Frontal cortex (tissue), 4 donors: ENCODE measurements around the gene GRM5. TPM values are rescaled to one million over a fixed set of nuclear protein-coding genes. Genes with fewer than 3 reads are reported as not detected.
A peak's percentile ranks its signal among the peaks of the same experiment; 100 is the strongest.

Experiments used
- DNase-seq, 2 donors: peaks; one replicate each; pipeline ENCODE4 v3.0.0; 2012; ENCODE audit warnings: low spot score in 2 of 2
- FAIRE-seq: peaks from 2 replicates; lab custom pipeline; 2012; peaks lifted over from hg19 to GRCh38; lab: Jason Lieb, UNC
- total RNA-seq: library from RNA; depleted of rRNA; stranded (reverse); fragments of >200 nt; gene quantifications from one replicate; pipeline ENCODE4 v1.2.3, GENCODE V29; 2014
- donor health status: control.
- donor health status: control.
- donor health status: control.

Gene GRM5
- total RNA-seq, 1 donor from 2014 or later: 149 TPM

- FAIRE-seq: no peak
- no peak for DNase-seq
Measured at GRCh38 chr11:88632163-88632562, 433.6 kb downstream of the GRM5 start.

DNA sequence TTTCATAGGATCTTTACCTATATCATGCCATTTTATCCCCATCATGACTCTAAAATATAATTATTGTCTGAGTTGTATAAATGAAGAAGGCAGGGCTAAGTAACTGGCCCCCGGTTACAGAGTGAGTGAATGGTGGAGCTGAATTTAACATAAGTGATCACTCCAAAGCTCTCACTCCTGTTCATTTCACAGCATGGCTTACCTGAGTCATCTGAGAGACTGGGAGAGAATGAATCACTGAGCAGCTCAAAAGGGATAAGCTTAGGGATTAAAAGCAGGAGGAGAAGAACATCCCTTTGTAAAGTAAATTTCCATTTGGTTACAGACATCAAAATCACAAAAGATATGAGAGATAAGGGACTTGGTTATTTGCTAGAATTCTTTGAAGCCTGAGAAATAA lies 434.3 kb downstream of the GRM5 start:
- no peak for FAIRE-seq
- DNase-seq: no peak

DNA sequence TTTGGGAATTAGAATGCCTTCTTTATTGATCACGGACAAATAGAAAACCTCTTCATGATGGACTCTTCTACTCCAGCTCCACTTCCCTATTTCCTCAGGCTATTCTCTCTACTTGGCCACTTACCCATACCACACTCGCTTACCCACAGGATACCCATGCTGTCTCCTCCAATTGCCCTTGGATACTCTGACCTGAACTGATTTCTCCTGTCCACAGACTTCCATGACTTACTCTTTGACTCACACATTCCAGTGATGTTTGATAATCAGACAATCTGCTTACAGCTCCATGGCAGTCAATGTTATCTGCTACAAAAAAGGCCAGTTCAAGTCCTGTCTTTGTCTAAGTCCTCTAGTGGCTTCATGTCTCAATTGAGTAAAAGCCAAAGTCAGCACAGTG lies 436.3 kb downstream of the GRM5 start:
- FAIRE-seq: no peak

GRCh38 chr11:88626216-88626615 lies 439.6 kb downstream of the GRM5 start:
- DNase-seq (no peak), FAIRE-seq (no peak)

More for the DNA sequence above, 436.3 kb downstream of the GRM5 start:
- DNase-seq: no peak

- DNase-seq (no peak), FAIRE-seq (no peak)
Measured at GRCh38 chr11:88623531-88623930, 442.3 kb downstream of the GRM5 start.

- no peak for DNase-seq
Measured at GRCh38 chr11:88620568-88621130, 445.1 kb downstream of the GRM5 start.

DNA sequence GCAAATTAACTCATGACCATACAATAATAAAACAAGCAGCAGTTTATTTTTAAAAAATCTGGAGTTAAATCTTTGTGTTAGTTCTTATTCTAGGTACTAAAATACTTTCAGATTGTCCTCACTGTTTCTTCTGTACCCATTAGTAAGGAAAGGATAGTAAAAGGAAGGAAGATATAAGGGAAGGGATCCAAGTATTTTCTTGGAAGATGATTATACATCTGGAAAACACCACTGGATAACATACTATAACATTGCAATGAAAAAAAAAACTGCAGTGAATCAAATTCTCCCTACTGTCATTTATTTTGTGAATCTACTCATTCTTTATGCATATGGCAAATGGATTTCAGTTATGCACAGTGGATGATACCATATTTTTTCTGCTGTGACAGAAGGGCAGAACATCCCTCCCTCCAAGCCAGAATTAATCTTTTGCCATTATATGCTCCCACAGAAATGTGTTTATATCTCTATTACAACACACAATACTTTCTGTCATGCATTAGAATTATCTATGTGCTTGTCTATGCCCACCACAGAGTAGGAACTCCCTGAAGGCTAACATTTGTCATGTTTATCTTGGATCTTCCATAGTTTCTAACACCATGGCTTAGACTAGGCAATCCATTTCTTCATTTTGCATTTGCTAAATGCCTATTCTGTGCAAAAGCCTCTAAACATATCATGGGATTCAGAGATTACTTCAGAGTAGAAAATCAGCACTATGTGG lies 446.0 kb downstream of the GRM5 start:
- no peak for FAIRE-seq
- no peak for DNase-seq

More at GRCh38 chr11:88620568-88621130, 445.1 kb downstream of the GRM5 start:
- no peak for FAIRE-seq

GRCh38 chr11:88619071-88619425 lies 446.7 kb downstream of the GRM5 start:
- FAIRE-seq: no peak
- DNase-seq: no peak

DNA sequence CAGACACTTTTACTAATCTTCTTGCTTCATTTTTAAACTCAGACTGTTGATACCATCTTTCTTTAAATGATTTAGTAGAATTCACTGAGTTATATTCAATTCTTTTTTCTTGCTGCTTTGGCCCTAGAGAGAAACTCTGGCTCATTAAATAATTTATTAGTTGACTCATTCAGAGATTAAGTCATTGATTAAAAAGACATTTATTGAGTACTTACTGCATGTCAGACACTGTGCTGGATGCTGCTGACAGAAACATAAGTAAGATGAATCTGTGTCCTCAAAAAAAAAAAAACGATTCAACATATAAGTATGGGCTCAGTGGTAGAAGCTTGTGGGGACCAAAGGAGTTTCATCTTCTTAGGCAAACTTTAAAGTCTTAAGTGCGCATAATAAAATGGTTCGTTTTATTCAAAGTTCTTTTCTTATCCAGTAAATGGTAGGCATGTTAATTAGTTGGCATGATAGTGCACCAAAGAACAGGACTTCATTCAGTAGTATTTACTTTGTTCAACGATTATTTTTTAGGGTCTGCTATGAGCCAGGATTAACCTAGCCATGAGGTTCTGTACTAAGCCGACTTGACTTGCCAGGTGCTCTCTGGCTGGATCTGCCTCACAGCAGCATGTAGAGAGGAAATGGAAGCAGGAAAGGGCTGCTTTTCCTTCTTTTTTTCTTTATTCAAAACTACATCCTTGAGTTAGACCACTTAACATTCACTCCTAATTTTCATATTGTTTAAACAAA lies 447.3 kb downstream of the GRM5 start:
- FAIRE-seq (no peak), DNase-seq (no peak)

- DNase-seq (no peak), FAIRE-seq (no peak)
Measured at GRCh38 chr11:88617226-88617625, 448.6 kb downstream of the GRM5 start.

DNA sequence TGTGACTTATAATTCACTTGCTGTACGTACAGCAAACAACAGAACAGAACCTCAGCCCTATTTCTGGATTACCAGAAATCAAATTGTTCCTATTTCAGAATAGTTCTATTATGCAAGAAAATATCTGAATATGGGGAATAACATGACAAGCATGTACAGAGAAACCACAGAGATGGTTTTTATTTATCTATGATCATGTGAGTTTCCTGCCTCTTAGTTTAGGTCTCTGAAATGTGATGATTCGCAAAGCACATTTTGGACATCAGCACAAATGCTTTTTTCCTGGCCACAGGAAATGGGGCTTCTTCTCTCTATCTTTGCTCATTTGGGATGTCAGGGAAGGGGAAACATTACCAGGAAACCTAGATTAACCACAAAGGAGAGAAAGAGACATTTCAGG lies 461.5 kb downstream of the GRM5 start:
- no peak for DNase-seq
- FAIRE-seq: no peak

GRCh38 chr11:88603091-88603867 lies 462.5 kb downstream of the GRM5 start:
- FAIRE-seq (no peak), DNase-seq (no peak)

DNA sequence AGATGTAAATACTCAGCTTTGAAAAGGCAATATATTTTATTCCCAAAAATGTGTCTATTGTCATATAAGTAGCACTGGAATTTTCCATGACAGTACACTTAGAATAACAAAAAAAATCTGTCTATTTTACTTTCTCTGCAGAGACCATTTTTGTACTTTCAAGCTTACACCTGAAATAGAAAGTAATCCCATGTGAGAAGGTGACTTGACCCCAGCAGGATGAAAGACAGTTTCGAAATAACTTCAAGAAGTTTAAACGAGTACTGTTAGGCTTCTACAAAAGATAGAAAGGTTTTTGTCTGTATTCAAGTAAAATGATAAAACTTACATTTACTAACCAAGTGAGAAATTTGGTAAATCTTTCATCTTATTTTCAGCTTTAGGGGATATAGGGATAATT lies 468.4 kb downstream of the GRM5 start:
- DNase-seq (no peak), FAIRE-seq (no peak)

DNA sequence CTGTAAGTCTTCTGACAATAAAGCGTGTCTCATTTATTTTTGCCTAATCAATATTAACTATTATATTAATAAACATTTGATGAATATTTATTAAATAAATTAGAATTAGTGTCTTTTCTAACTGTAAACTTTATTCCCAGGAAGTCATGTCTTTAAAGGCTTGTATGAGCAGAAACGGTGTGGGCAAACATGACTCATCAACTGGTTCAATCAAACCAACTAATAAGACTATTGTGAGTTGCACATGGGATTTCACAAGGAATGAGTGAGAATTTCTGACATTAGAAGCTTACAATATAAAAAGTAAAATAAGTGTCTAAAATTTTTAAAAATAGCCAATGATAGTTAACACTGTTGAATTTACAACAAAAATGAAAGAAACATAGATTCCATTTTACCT lies 469.0 kb downstream of the GRM5 start:
- no peak for DNase-seq
- peak; percentile 28 for FAIRE-seq

GRCh38 chr11:88594274-88594950 lies 471.4 kb downstream of the GRM5 start:
- DNase-seq (no peak), FAIRE-seq (no peak)

DNA sequence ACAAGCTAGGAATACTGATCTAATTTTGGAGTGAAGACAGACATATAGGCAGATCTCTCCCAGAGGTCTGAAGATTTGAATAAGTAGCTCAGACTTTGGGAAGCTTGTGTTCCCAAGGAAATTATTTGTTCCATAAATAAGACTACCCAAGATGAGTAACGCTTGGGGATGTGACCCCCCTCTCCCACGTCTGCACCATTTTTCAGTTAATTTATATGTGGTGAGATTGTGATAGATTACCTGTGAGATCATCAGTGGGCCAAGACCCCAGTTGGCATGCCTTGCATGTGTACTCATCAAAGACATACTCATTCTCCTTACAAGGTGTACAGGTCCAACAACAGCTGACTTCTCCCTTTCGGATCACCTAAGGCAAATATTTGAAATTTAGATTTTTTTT lies 475.4 kb downstream of the GRM5 start:
- no peak for FAIRE-seq
- no peak for DNase-seq

DNA sequence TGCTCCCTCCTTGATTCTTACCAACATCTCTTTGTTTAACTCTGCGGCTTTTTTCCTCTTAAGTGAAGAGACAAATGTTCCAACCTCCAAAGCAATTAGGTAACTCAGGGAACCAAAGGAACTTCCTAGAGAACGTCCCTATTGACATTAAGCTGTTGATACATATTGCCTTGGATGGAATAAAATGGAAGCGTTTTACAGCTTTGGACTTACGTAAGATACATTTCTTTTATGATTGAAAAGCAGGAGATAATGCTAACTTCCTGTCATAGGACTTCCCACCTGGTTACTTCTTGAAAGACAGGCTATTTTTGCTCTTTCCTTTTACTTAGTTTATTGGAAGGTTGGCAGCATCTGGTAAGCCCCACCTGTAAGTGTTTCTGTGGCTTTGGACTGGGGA lies 482.5 kb downstream of the GRM5 start:
- DNase-seq (no peak), FAIRE-seq (no peak)

- DNase-seq (no peak), FAIRE-seq (no peak)
Measured at GRCh38 chr11:88579466-88579865, 486.3 kb downstream of the GRM5 start.

DNA sequence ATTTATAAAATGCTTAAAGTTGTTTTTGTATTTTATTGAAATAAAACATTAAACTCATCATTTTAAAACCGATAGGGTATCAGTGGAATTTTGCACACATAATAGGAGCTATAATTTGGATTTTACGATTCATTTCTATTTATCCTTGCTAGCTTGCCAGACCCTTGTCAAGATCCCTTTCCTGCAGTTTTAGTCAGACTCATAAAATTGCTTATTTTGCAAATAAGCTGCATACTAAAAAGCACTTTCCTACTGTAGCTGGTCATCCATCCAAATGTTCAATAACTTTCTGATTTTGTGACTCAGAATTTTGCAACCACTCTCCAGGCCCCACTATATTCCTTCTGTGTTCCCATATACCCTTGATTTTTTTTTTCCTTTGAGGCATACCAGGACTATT lies 489.0 kb downstream of the GRM5 start:
- no peak for FAIRE-seq

GRCh38 chr11:88575916-88576315 lies 489.9 kb downstream of the GRM5 start:
- no peak for FAIRE-seq

More for the DNA sequence above, 489.0 kb downstream of the GRM5 start:
- no peak for DNase-seq

More at GRCh38 chr11:88575916-88576315, 489.9 kb downstream of the GRM5 start:
- DNase-seq: no peak
